ENCODE measurements around the gene KRT3.
"Not testable (repeated sequence)": the region's sequence is repeated elsewhere in the genome, so short reads cannot be mapped to it uniquely, and the experiment has no call there.

Gene KRT3

DNA sequence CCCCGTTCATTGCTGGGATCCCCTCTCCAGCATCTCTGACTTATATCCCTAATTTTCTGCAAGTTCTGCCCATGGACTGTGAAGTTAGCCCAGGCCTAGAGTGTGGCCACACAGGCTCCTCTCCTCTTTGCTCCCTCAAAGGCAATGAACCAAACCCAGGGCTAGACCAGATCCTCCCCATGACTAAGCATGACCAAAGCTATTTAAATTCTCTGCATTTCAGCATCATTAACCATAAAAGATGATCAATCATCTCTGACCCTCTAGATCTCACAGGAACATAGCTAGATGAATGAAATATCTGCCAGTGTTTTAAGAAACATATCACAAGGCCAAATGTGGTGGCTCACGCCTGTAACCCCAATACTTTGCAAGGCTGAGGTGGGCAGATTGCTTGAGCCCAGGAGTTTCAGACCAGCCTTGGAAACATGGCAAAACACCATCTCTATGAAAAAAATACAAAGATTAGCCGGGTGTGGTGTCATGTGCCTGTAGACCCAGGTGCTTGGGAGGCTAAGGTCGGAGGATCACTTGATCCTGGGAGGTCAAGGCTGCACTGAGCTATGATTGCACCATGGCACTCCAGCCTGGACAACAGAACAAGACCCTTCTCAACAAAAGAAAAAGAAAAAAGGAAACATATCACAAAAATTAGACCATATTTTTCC, 2.2 kb upstream of the KRT3 start:
- DNase-seq (ENCODE audit: low read depth): no peak

DNA sequence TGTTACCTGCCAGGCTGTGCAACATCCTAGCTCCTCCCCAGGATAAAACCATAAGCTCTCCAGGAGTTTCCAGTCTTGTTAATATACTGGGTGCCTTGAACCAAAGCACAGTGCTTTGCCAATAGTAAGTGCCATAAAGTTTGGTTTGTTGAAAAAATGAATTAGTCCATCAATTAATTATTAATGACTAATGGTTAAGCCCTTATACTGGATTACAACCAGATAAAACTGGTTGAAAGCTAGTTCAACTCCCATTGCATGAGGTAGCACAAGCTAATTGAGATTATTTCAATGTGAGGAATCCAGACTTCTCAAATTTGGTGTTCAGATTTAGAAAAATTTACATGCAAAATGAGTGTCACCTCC, 1.6 kb upstream of the KRT3 start:
- no peak for DNase-seq (ENCODE audit: low read depth)

DNA sequence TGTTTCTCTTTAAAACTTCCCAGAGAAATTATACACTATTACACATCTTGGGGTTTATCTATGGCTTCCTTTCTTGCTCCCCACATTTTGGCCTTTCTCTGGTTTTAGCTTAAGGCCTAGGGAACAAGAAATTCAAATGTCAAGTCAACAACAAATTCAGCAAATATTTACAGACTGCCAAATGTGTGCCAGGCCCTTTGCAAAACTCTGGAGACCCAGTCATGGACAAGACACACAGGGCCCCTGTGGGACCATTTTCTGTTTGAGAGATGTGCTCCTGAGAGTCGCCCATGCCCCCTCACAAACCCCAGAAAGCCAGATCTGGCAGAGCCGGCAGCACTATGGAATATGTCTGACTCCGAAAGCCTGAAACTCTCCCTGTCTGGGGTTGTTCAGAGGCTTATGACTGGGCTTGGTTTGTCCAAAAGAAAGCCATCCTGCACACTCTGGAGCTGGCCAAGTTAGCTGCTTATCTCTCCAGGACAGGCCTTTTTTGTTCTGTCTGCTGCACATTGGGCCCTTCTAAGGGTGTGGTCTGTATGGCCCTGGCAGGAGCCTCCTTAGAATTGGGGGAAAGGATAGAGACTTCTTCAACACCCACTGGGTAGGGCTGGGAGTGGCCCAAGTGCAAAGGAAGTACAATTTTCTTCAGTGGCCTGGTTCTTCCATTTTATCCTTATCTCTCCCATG, 1.1 kb upstream of the KRT3 start:
- no peak for DNase-seq (ENCODE audit: low read depth)

DNA sequence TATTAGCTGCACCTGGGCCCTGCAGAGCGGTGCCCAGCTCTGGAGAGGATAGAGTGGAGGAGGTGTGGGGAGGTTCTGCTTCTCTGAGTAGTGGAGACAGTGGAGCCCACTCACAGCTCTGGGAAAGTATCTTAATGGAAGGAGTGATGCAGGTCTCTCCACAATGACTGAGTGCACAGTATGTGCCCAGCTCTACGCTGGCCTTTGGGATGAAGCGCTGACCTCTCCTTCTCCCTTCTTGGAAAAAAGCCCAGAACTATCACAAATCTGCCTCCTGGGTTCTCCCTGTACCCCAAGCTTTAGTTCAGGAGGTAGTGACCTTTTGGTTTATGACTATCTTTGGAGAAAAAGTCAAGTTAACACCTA, 495 bp upstream of the KRT3 start:
- DNase-seq (ENCODE audit: low read depth): no peak

DNA sequence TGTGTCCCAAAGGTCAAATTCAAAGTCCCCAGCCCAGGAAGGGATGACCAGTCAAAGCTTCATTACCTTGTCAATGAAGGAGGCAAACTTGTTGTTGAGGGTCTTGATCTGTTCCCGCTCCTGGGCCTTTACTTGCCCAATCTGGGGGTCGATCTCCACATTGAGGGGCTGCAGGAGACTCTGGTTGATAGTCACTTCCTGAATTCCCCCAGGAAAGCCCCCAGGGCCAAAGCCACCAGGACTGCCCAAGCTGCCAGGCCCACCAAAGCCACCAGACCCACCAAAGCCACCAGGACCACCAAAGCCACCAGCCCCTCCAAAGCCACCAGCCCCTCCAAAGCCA, 614 bp downstream of the KRT3 start:
- not testable (repeated sequence) for DNase-seq (ENCODE audit: low read depth)

DNA sequence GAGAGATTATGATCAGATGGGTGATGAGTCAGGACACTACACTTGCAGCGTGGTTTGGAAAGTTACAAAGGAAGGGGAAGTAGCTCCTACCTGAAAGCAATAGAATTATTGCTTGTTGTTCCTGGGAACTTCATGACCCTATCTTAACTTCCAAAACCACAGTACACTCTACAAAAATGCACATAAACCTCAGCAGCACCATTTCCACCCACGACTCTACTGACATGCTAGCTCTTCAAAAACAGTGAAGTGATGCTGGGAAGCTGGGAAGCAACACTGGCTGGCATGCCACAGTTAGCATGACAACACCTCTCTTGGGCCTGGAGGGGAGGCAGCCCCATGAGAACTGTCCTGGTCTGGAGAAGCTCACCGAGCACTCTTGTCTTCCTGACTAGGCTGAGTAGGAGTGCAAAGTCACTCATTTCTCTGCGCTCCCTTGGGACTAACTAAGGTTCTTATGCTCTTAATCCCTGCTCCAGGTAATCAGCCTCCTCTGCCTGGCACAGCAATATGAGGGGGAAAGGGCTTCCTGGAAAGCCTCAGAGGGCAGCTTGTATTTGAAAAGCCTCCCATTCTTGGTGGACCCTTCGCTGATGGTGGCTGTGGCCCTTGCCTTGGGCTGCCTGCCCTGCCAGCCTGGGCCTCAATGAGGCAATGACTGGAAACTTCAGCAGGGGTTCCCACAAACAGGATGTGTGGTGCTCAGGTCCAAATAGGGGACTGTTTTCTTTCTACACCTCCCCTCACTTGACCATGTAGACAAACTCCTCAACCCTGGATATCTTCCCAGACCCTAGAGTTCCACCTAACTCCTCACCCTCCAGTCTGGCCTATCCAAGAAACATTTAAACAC, 1.2 kb downstream of the KRT3 start:
- DNase-seq (ENCODE audit: low read depth): no peak

- DNase-seq (ENCODE audit: low read depth): no peak
These were observed 3.5 kb downstream of the KRT3 start for GRCh38 chr12:52792185-52793029.

- DNase-seq (ENCODE audit: low read depth): no peak
These were observed 4.4 kb downstream of the KRT3 start for GRCh38 chr12:52791271-52792184.

- no peak for DNase-seq (ENCODE audit: low read depth)
These were observed 5.3 kb downstream of the KRT3 start for GRCh38 chr12:52790427-52791270.

DNA sequence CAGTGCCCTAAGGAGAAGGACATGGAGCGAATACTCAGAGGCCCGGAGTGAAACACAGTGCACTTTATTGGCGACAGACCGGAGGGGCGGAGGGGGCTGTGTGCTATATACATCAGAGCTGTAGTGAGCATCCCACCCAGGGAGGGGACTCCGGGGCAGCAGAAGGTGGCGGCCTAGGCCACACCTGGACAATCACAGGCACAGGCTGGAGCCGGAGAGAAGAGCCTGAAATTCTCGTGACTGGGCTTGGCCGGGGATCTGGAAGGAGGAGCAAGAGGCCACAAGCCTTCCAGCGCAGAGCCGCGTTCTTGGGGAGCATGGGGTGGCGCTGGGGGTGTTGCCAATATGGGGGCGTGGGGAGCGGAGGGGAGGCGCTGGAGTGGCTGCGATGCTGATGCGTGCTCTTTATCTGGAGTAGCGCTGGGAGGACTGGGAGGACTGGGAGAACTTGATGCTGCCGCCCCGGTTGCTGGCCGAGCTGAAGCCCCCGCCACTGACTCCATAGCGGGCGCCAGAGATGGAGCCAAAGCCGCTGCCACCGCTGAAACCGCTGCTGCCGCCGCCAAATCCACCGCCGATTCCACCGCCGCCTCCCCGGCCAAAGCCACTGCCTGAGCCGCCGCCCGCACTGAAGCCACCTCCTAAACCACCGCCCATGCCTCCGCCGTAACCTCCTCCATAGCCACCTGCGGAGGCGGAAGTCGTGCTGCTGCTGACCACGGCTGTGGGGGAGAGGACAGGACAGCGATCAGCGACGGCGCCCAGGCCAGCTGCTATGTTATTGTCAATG, 6.1 kb downstream of the KRT3 start:
- no peak for DNase-seq (ENCODE audit: low read depth)

DNA sequence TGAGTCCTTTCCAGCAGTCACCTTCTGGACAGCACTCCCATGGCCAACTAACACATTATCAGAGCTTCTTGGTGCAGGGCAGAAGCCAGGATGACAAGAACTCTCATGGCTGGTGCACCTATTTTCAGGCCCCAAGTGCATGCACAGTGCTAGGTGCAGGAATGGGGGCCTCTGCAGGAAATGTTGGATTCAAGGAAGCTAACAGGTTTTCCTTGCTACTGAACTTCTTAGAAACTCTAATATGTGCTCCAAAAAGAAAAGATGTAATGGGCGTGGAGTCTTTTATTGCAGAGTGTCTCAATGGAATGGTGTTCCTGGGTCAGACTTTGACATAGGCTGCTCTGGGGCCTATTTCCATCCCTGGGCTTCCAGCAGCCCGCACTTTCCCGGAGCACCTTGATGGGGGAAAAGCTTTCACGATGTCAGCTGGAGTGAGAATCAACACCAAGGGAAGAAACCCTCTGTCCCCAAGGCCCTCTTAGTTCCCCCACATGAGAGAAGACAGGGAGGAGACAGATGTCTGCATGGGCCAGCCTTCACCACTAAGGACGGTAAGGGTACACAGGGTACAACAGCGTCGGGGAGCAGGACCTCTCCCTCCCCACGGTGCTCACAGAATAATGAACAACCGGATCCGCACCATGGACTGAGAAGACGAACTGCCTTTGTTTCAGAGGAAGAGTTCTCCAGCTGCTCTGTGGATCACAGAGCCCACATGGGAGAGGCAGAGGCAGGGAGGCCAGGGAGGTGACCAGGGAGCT, 6.9 kb downstream of the KRT3 start:
- DNase-seq (ENCODE audit: low read depth): no peak

GRCh38 chr12:52788192-52788875, 7.6 kb downstream of the KRT3 start:
- DNase-seq (ENCODE audit: low read depth): no peak

DNA sequence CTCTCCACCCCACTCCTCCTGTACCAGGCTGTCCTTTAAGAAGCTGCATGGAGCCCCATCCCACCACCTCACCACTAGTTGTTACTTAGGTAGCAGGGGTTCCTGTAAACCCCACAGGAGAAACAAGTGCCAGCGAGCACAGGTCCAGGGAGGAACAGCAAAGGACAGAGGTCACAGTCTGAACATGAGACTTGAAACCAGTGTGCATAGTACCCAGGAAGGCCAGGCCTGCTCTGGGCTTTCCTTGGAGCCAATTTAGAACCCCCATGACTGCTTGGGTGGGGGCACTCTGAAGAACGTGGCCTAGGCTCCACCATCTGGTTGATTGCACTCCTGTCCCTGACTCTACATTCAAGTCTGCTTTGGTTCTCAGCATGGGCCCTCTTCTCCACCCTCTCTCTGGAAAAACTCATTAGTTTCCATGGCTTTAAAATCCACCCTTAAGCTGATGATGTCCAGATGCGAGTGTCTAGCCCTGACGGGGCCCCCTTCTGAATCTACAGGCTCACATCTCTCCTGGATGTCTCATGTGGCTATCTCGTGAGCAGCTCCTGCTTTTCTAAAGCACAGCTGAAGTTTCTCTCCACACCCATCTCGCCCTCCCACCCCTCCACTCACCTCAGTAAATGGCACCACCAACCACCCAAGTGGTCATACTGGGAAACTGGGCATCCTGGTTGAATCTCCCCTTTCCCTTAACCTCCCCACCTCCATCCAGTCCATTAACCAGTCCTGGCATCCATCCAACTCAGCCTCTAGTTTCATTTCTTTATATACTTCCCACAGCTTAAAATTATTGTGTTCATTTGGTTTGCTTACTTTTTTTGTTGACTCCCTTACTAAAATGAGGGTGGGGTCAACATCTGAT, 8.4 kb downstream of the KRT3 start:
- no peak for DNase-seq (ENCODE audit: low read depth)

GRCh38 chr12:52784909-52785308, 11.0 kb downstream of the KRT3 start:
- DNase-seq (ENCODE audit: low read depth): no peak

- no peak for DNase-seq (ENCODE audit: low read depth)
These were observed 12.2 kb downstream of the KRT3 start for GRCh38 chr12:52783563-52784316.

DNA sequence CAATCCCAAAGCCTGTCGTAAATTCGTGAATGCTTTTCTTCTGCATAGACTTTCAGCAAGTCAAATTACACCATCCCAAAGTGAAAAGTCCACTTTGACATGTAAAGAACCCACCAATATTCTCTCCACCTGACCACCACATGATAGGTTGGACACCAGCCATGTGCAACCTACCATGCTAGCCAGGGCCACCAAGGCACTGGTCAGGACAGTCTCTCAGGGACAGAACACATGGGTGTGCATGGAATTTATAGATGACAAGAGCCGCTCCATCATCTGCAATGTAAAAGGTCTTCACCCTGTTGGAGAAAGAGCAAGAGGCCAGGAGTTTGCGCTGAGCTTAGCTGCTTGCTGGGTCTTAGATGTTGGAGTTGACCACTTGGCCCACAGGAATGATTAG, 13.4 kb downstream of the KRT3 start:
- no peak for DNase-seq (ENCODE audit: low read depth)

All from fibroblast of the conjunctiva (primary cell).